GM18873 (cell line): Measurements from ENCODE around the gene CHRNA10.
"Not testable (repeated sequence)": the region's sequence is repeated elsewhere in the genome, so short reads cannot be mapped to it uniquely, and the experiment has no call there.

ENCODE experiments used
- ATAC-seq: cut with Tn5 transposase; IDR thresholded peaks from one replicate; pipeline ENCODE4 v1.9.1; 2021; ENCODE audit warnings: mild to moderate bottlenecking, moderate library complexity, moderate number of reproducible peaks; ENCODE audit not compliant: unreplicated experiment, low FRiP score

Gene CHRNA10

DNA sequence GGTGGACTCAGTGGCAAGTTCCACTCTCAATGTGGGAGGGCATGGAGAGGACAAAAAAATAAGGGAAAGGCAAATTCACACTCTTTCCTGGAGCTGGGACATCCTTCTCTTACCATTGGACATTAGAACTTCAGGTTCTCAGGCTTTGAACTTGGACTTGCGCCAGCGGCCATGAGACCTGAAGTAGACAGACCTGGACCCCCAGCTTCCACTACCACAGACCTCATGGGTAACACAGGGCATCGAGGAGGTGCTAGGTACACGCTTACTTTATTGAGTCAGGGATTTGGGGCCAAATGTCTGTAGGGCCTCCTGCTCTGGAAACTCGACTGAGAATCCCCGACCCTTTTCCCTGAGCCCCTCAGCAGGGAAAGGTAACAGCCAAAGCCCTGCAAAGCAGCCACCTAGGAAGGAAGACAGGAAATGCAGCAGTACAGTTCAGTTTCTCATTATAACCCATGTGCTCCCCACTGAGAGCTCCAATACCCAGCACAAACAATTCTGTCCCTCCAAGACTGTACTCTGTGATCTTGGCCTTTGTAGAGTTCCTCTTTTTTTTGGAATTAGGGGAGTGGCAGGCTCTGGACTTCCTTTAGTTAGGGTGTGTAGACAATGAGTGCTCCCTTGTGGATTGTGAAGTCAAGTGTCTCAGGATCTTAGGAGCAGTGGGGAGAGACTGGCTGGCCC, 5.7 kb downstream of the CHRNA10 start:
- ATAC-seq, result no peak

DNA sequence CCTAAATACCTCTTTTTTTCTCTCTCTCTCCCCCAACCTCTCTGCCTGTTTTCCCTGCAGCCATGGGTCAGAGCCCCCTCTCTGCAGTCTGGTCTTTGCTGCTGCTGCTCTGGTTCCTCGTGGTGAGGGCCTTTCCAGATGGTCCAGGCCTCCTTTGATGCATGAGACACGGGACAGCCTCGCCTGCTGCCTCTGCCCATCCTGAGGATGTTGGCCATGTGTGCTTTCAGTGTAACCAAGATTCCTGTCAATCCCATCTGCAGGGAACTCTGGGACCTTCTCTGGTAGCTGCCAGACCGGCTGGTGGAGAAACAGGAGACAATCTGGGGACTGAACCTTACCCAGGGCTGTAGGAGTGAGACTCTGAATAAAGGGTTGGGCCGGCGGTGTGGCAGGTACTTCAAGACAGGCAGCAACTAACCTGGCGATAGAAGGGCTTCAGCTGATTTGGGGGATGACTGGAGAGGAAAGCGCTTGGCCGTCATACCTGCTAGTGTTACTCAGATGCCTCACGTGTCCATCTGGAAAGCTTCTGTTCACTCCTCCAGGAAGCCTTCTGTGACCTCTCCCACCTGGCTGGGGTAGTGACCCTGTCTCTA, 7.1 kb downstream of the CHRNA10 start:
- ATAC-seq, result no peak

DNA sequence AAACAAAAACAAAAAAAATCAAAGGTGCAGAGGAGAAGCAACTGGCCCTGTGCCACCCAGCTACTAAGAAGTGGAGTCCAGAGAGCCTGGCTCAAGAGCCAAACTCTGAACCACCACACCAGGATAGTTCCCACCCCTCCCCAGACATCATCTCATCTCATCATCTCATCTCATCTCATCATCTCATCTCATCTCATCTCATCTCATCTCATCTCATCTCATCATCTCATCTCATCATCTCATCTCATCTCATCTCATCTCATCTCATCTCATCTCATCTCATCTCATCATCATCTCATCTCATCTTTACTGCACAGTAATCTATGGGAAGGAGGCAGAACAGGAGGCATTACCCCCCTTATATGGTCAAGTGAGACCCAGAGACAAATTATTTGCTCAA, 8.3 kb downstream of the CHRNA10 start:
- ATAC-seq, result no peak

DNA sequence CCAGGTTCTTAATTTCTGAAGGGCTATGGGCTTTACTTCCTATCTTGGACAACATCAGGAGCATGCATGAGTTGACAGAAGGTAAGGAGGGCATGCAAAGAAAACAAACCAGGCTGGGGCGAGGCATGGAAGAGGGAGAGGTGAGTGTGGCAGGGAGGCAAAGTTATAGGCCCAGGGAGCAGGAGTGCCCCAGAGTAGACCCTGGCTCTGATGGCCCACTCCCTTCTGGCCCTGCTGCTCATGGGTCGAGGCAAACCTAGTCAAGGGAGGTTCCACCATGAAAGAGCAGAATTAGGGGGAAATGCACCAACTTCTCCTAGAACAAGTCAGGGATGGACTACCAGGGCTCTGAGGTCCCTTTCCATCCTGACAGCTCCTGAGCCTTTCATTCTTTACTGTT, 10.2 kb downstream of the CHRNA10 start:
- ATAC-seq, result no peak

DNA sequence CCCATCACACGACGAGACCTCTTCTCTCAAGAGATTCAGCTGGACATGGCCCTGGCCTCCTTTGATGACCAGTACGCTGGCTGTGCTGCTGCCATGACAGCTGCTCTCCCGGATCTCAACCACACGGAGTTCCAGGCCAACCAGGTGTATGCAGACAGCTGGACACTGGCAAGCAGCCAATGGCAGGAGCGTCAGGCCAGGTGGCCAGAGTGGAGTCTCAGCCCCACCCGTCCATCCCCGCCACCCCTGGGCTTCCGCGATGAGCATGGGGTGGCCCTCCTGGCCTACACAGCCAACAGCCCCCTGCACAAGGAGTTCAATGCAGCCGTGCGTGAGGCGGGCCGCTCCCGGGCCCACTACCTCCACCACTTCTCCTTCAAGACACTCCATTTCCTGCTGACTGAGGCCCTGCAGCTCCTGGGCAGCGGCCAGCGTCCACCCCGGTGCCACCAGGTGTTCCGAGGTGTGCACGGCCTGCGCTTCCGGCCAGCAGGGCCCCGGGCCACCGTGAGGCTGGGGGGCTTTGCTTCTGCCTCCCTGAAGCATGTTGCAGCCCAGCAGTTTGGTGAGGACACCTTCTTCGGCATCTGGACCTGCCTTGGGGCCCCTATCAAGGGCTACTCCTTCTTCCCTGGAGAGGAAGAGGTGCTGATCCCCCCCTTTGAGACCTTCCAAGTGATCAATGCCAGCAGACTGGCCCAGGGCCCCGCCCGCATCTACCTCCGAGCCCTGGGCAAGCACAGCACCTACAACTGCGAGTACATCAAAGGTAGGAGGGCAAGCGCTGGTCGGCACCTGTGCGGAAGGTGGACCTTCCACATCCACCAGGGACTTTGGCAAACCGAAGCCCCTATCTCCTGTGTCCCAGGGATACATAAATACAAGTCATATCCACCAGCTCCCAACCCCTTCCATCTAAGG, 11.3 kb downstream of the CHRNA10 start:
- ATAC-seq, result no peak

DNA sequence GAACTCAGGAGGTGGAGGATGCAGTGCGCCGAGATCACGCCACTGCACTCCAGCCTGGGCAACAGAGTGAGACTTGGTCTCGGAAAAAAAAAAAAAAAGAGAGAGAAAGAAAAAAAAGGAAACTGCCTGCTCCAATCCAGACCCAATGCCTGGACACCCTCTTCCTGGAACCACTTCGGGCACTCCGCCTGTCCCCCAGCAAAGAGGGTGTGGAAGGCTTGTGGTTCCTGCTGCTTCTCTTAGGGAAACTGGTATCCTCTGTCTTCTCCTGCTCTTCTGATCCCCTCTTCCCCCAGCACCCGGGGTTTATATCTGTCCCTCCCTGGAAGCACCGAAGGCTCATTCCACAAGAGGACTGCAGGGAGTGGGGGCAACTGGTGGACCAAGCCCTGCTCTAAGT, 12.9 kb downstream of the CHRNA10 start:
- ATAC-seq, result no peak

DNA sequence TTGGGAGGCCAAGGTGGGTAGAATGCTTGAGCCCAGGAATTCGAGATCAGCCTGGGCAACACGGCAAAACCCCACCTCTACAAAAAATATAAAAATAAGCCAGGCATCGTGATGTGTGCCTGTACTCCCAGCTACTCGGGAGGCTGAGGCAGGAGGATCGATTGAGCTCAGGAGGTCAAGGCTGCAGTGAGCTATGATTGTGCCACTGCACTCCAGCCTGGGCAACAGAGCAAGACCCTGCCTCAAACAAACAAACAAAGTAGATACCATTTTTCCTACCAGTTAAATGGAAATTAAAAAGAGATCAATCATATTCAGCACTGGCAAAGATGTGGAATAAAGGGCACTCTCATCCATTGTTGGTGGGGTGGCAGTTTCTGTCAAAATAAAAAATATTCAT, 13.9 kb downstream of the CHRNA10 start:
- not testable (repeated sequence) for ATAC-seq

DNA sequence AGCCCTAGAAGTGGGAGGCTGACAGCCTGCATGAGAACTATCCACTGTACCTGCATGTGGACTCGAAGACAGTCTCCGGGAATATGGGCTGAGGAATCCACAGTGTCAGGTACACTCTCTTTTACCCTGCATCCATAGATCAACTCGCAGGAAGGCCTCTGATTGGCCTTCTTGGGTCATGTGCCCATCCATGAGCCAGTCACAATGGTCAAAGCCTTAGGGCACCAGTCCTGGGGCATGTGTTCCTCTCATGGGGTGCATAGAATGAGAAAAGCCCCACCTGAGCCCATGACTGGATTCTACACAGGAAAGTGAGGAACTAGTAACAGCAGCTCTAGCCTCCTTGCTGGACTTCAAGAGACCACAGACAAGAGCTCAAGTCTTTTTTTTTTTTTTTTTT, 15.6 kb downstream of the CHRNA10 start:
- ATAC-seq, result no peak

DNA sequence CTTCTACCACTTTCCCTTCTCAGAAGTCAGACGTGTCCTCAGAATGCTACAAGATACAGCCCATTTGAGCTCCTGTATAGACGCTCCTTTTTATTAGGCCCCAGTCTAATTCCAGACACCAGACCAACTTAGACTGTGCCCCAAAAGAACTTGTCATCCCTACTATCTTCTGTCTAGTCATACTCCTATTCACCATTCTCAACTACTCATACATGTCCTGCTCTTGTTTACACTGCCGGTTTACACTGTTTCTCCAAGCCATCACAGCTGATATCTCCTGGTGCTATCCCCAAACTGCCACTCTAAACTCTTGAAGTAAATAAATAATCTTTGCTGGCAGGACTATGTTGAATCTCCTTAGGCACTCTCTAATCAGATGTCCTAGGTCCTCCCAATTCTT, 18.7 kb downstream of the CHRNA10 start:
- ATAC-seq, result not testable (repeated sequence)

DNA sequence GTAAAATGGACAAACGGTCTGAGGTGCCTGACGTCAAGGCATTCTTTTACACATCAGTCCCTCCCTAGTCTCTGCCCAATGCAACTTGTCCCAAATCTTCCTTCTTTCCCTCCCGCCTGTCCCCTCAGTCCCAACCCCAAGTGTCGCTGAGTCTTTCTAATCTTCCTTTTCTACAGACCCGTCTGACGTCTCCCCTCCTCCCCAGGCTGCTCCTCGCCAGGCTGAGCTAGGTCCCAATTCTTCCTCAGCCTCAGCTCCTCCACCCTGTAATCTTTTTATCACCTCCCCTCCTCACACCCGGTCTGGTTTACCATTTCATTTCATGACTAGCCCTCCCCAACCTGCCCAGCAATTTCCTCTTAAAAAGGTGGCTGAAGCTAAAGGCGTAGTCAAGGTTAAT, 21.8 kb downstream of the CHRNA10 start:
- not testable (repeated sequence) for ATAC-seq

DNA sequence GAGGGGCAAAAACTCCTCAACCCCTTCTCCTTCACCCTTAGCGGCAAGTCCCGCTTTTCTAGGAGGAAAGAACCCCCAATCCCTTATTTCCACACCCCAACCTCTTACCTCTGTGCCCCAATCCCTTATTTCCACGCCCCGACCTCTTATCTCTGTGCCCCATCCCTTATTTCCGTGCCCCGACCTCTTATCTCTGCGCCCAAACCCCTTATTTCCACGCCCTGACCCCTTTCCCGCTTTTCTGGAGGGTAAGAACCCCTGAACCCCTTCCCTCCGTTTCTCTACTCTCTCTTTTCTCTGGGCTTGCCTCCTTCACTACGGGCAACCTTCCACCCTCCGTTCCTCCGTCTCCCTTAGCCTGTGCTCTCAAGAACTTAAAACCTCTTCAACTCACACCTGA, 22.3 kb downstream of the CHRNA10 start:
- ATAC-seq, result not testable (repeated sequence)

DNA sequence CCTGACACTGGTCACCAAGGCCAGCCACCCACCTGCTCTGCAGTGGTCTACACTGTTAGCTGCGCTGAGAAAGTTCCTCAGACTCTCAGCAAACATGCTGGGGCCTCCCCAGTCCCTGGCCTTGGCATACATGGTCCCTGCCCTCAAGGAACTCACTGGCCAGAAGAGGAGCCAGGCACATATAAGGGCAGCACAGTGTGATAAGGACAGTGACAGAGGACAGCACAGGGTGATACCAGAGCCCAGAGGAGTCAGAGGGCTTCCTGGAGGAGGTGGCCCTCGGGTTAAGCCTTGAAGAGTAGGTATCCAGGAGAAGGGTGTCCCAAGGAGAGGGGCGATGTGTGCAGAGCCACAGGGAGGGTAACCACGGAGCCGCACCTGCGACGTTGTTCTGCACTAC, 25.6 kb downstream of the CHRNA10 start:
- ATAC-seq, result no peak

DNA sequence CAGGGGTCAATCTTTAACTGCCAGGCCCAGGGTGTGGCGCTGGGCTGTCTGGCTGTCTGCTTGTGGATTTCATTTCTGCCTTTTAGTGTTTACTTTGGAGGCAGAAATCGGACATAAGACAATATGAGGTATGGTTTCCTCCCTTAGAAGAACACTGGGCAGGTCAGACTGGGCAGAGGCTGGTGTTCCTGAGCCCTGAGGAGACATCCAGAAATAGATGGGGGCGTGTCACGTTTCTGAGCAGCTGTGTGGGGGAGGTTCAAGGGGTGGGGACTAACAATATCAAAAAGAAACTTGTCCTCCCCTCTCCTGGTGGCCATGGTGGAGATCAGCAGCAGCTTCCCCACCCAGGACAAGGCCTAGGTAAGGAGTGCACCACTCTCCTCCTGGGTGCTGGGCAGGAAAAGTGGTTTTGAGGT, 26.4 kb downstream of the CHRNA10 start, which contains the start of gene ART1:
TSS of gene ART1 (plus strand) at position 312 of the 419 bp plus-strand sequence. CDS start 14,086 bp downstream, outside the sequence.
- no peak for ATAC-seq

DNA sequence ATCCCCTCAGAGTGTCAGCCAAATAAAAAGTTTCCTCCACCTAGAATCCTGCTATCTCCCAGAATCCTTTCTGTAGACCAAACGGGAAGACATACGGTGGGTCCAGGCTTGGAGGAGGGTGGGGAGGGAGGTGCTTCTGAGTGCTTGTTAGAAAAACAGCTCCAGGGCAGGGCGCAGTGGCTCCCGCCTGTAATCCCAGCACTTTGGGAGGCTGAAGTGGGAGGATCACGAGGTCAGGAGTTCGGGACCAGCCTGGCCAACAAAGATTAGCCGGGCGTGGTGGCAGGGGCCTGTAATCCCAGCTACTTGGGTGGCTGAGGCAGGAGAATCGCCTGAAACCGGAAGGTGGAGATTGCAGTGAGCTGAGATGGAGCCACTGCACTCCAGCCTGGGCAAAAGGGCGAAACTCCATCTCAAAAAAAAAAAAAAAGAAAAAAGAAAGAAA, 28.1 kb downstream of the CHRNA10 start:
- ATAC-seq, result not testable (repeated sequence)

DNA sequence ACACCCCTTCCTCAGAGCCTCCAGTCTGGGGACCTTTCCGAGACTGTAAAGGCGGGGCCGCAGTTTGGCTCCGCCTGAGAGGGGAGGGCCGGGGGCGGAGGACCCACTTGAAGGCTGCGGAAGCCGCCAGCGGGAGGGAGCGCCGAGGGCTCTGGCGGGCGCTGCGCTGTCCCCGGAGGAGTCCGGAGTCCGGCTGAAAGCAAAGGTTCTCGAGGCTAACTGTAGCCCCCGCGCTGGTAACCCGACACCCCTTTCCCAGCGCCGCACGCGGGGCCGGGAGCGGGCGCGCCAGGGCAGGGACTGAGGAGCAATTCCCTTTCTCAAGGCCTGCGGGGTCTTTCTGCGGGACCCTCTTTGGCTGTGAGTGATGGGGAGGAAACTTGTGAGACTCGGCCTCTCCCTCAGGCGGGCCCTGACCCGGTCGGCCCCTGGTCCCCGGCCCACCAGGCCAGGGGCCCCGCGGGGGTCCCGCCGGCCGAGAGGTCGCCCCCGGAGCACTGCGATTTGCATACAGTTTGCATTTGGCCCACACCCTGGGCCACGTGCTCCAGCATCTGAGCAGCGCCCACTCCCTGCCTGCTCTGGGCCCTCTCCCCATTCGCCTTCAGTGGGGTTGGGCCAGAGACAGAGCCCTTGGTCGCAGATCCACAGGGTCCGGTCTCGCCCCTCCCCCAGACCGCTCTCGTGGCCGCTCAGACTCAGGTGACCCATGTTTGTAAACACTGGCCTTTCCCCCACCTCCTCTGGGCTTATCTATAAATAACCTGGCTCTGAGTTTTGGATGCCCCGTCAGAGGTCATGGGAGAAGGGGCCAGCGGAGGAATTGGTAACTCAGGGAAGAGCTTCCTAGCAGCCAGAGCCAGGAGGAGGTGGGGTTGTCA, 28.9 kb downstream of the CHRNA10 start:
- no peak for ATAC-seq

DNA sequence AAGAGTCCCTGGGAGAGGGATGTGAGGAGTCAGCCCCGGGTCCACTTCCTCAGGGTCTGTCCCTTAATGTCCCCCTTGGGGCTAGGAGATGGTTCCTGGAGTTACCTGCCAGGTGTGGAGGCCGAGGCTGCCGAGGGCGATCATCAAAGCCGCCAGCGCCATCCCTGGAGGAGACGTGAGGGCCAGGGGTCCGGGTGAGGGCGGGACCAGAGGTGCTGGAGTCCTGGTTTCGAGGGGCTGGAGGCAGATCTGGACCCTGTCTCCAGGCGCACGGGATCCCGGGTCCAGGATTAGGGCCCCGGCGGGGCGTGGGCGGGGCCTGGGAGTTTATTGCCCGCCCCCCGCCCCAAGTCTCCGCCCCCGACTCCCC, 29.5 kb downstream of the CHRNA10 start, which contains the start of gene ART5:
TSS of gene ART5 (minus strand) at position 292 of the 370 bp plus-strand sequence. CDS start at position 162, 130 bp downstream.
- ATAC-seq, result no peak

DNA sequence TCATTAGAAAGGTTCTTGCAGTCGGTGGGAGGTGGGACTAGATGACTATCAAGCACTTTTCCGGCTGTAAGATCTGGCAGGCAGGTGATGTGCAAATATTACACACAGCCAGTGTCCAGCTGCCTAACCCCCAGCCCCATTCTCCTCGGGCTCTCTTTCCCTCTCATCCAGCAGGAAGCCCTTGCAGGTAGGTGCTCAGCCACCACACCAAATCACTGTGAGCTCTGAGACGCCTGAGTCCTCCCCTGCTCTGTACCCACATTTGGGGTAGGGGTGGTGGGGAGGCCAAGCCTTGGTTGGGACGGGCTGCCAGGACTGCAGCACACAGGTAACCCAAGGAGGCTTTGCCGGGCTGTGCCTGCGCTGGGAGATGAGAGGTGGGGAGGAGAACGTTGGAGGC, 30.0 kb downstream of the CHRNA10 start:
- ATAC-seq, result no peak

DNA sequence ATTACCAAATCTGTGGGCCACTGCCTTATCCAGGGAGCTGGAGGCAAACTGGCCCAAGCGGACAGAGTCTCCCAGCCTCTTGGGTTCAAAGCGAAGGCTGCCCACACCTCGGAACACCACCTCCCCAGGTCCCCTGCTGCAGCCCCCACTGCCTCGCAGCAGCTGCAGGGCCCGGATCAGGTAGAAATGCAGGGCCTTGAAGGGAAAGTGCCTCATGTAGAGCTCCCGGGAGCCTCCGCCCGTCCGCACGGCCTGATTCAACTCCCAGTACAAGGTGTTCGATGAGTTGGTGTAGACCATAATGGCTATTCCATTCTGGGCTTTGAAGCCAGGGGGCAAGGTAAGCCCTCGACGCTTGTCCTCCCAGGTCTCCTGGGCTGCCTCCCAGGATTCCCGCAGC, 31.3 kb downstream of the CHRNA10 start:
- no peak for ATAC-seq

DNA sequence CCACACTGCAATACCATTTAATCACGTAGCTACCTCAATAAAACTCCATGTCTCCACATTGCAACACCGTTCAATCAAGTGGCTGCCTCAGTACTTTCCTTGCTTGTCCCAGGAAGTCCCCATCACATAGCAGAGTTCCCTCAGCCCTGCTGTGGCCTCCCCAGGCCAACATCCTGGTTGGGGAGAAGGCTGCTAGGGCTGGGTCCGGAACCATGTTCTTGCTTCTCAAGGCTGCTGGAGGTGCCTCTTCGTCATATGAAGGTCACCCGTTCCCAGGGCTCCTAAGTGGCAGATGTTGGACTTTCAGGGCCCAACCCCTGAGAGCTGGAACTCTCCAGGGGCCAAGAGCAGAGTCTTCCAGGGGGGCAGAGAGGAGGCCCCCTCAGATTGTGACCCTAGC, 32.7 kb downstream of the CHRNA10 start:
- ATAC-seq, result no peak

DNA sequence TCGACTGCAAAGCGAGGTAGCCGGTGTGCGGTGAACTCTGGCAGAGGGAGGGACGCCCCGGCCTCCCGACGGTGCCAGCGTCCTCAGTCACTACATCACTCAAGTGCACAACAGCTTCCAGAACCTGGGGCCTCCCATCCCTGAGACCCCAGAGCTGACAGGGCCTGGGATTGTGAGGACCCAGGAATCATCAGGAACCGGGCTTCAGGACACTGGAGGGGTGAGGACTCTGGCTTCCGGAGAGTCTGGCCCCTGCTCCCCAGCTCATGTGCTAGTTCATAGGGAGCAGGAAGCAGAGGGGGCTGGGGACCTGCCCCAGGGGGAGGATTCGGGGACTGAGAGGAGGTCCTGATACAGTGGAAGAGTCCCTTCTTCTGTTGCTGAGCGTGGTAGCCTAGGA, 34.0 kb downstream of the CHRNA10 start:
- no peak for ATAC-seq
